Panc1 (cell line): ENCODE results near the gene EPN2.

Experiments
- CTCF ChIP-seq: fragments of 450-650 bp; IDR thresholded peaks from 2 replicates; pipeline ENCODE4 v1.5.1; 2017; ENCODE audit warnings: mild to moderate bottlenecking
- POLR2AphosphoS5 ChIP-seq: IDR thresholded peaks from 2 replicates; pipeline ENCODE4 v1.6.1; 2012; ENCODE audit warnings: mild to moderate bottlenecking, low read depth, low read length, moderate library complexity

DNA sequence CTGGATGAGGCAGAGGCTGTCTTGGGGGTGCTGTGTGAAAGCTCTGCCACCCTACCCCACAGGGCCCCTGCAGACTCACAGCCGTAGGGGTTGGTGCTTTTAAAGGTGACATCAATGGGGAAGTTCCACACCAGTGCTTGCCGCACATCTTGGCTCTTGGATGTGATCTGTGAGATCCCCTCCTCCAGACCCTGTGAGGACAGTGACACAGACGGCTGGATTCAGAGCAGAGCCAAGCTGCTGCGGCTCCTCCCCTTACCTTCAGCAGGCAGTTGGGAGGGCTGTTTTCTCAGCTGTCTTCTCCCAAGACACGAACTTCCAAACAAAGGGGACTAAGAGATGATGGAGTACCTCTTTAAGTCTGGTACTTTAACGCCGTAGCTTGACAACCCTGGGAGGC lies 120.6 kb downstream of the EPN2 start:
- TF ChIP-seq CTCF (no peak), POLR2AphosphoS5 (no peak)
